IMR-90 (cell line): Measurements from ENCODE around the gene ZNF316.

Source experiments
- CEBPB ChIP-seq: IDR thresholded peaks from 2 replicates; pipeline ENCODE4 v1.6.1; 2012; ENCODE audit warnings: low read depth, low read length, improper control_type of control experiment
- CHD1 ChIP-seq: IDR thresholded peaks from 2 replicates; pipeline ENCODE4 v1.6.1; 2012; ENCODE audit warnings: low read depth, low read length, improper control_type of control experiment
- FOS ChIP-seq: fragments of 150-350 bp; IDR thresholded peaks from 2 replicates; pipeline ENCODE4 v1.6.1; 2016; ENCODE audit warnings: low read depth, low read length
- MAZ ChIP-seq: IDR thresholded peaks from 2 replicates; pipeline ENCODE4 v1.6.1; 2012; ENCODE audit warnings: low read depth, mild to moderate bottlenecking, low read length, improper control_type of control experiment, moderate library complexity, borderline replicate concordance
- MXI1 ChIP-seq: IDR thresholded peaks from 2 replicates; pipeline ENCODE4 v1.6.1; 2012; ENCODE audit warnings: low read depth, mild to moderate bottlenecking, low read length, moderate library complexity, borderline replicate concordance
- NFE2L2 ChIP-seq: fragments of 150-350 bp; IDR thresholded peaks from 2 replicates; pipeline ENCODE4 v1.6.1; 2016; ENCODE audit warnings: low read depth, mild to moderate bottlenecking, low read length
- POLR2A ChIP-seq: IDR thresholded peaks from 2 replicates; pipeline ENCODE4 v1.6.1; 2012; ENCODE audit warnings: mild to moderate bottlenecking, low read depth, low read length
- RAD21 ChIP-seq: IDR thresholded peaks from 2 replicates; pipeline ENCODE4 v1.6.1; 2012; ENCODE audit warnings: low read length, improper control_type of control experiment
- RCOR1 ChIP-seq: IDR thresholded peaks from 2 replicates; pipeline ENCODE4 v1.6.1; 2012; ENCODE audit warnings: mild to moderate bottlenecking, low read length, improper control_type of control experiment; ENCODE audit not compliant: insufficient replicate concordance
- SMC3 ChIP-seq: fragments of 150-350 bp; IDR thresholded peaks from 2 replicates; pipeline ENCODE4 v1.6.1; 2016; ENCODE audit warnings: low read depth, mild to moderate bottlenecking, antibody characterized with exemption, low read length, moderate library complexity
- TF ChIP-seq, protein P1 (sequence below): conservative IDR thresholded peaks from 2 replicates; pipeline ENCODE4 v1.5.1; 2012; ENCODE audit warnings: mild to moderate bottlenecking, low read depth, low read length, improper control_type of control experiment

GRCh38 chr7:6636741-6637543 is at the start of gene ZNF316:
- TF ChIP-seq, protein P1, sequence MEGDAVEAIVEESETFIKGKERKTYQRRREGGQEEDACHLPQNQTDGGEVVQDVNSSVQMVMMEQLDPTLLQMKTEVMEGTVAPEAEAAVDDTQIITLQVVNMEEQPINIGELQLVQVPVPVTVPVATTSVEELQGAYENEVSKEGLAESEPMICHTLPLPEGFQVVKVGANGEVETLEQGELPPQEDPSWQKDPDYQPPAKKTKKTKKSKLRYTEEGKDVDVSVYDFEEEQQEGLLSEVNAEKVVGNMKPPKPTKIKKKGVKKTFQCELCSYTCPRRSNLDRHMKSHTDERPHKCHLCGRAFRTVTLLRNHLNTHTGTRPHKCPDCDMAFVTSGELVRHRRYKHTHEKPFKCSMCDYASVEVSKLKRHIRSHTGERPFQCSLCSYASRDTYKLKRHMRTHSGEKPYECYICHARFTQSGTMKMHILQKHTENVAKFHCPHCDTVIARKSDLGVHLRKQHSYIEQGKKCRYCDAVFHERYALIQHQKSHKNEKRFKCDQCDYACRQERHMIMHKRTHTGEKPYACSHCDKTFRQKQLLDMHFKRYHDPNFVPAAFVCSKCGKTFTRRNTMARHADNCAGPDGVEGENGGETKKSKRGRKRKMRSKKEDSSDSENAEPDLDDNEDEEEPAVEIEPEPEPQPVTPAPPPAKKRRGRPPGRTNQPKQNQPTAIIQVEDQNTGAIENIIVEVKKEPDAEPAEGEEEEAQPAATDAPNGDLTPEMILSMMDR, result no peak
- TF ChIP-seq POLR2A (no peak), SMC3 (no peak), RCOR1 (no peak), MXI1 (peak; percentile 71; the same call in 1 of the 2 replicates), RAD21 (no peak), MAZ (peak; percentile 98), CHD1 (no peak), FOS (no peak), NFE2L2 (no peak), CEBPB (no peak)
